IMR-90 (cell line): ENCODE results near the gene BTG4. TPM values are rescaled to one million over a fixed set of nuclear protein-coding genes. Genes with fewer than 3 reads are reported as not detected.

Experiments used
- ATAC-seq: fragments of 200-7000 bp; cut with Tn5 transposase; 2 replicates; pipeline ENCODE4 v1.9.1; 2020; ENCODE audit warnings: low read depth, mild to moderate bottlenecking, moderate library complexity
- BruUV-seq: library from RNA; stranded (reverse); fragments of 400-500 nt; replicated peaks from 2 replicates; lab custom pipeline; 2021; lab: Mats Ljungman, UMichigan
- CTCF ChIA-PET: fragments of 300-600 bp; formaldehyde crosslinking; extraction: SDS; loops from one replicate; lab custom pipeline; 2021; ENCODE audit warnings: antibody characterized with exemption; lab: Yijun Ruan, JAX
- POLR2A ChIA-PET: fragments of 300-600 bp; sonication (Branson Sonifier 250); formaldehyde crosslinking; loops from one replicate; lab custom pipeline; 2022; ENCODE audit warnings: antibody characterized with exemption; ENCODE audit not compliant: unreplicated experiment; lab: Charles Lee
- DNase-seq: peaks from one replicate; pipeline ENCODE4 v3.0.0; 2013
- H2AFZ ChIP-seq: replicated peaks from 2 replicates; pipeline ENCODE3; 2013; ENCODE audit warnings: low read length, mild to moderate bottlenecking; ENCODE audit not compliant: poor library complexity
- H2AK5ac ChIP-seq: 2 replicates; pipeline ENCODE4 v1.6.1; 2013; ENCODE audit warnings: low read depth, low read length, inconsistent platforms
- H2AK9ac ChIP-seq: replicated peaks from 2 replicates; pipeline ENCODE3; 2013; ENCODE audit warnings: mild to moderate bottlenecking, low read depth, low read length, moderate library complexity; ENCODE audit not compliant: poor library complexity
- H2BK120ac ChIP-seq: 2 replicates; pipeline ENCODE4 v1.6.1; 2013; ENCODE audit warnings: low read depth, low read length, inconsistent platforms
- H2BK15ac ChIP-seq: 3 replicates; pipeline ENCODE4 v1.6.1; 2013; ENCODE audit warnings: low read depth, low read length, inconsistent platforms
- H2BK20ac ChIP-seq: 2 replicates; pipeline ENCODE4 v1.6.1; 2013; ENCODE audit warnings: low read depth, mild to moderate bottlenecking, inconsistent platforms, low read length, moderate library complexity
- H2BK5ac ChIP-seq: 2 replicates; pipeline ENCODE4 v1.6.1; 2013; ENCODE audit warnings: mild to moderate bottlenecking, low read depth, low read length, inconsistent platforms; ENCODE audit not compliant: poor library complexity, severe bottlenecking
- H3K14ac ChIP-seq: replicated peaks from 2 replicates; pipeline ENCODE4 v1.6.1; 2013; ENCODE audit warnings: low read depth, low read length, inconsistent platforms
- H3K18ac ChIP-seq: 2 replicates; pipeline ENCODE4 v1.6.1; 2013; ENCODE audit warnings: low read depth, low read length, control low read depth
- H3K23ac ChIP-seq: 2 replicates; pipeline ENCODE4 v1.6.1; 2013; ENCODE audit warnings: low read depth, low read length, inconsistent platforms
- H3K27ac ChIP-seq: 2 replicates; pipeline ENCODE4 v1.5.1; 2013; ENCODE audit warnings: mild to moderate bottlenecking, control low read depth, low read length; ENCODE audit not compliant: insufficient read depth
- H3K27me3 ChIP-seq: 2 replicates; pipeline ENCODE4 v1.6.1; 2013; ENCODE audit warnings: low read length; ENCODE audit not compliant: control insufficient read depth, insufficient read depth
- H3K36me3 ChIP-seq: 2 replicates; pipeline ENCODE4 v1.6.1; 2013; ENCODE audit warnings: low read length, mixed read lengths; ENCODE audit not compliant: control insufficient read depth, insufficient read depth
- H3K4ac ChIP-seq: 2 replicates; pipeline ENCODE4 v1.6.1; 2013; ENCODE audit warnings: low read depth, low read length, inconsistent platforms
- H3K4me1 ChIP-seq: 2 replicates; pipeline ENCODE4 v1.6.1; 2013; ENCODE audit warnings: low read length, mixed read lengths; ENCODE audit not compliant: control insufficient read depth, insufficient read depth
- H3K4me2 ChIP-seq: 2 replicates; pipeline ENCODE4 v1.6.1; 2013; ENCODE audit warnings: low read depth, mild to moderate bottlenecking, control low read depth, low read length, moderate library complexity
- H3K4me3 ChIP-seq: 2 replicates; pipeline ENCODE4 v1.5.1; 2013; ENCODE audit warnings: low read depth, mild to moderate bottlenecking, control low read depth, low read length, moderate library complexity; ENCODE audit not compliant: insufficient read depth
- H3K56ac ChIP-seq: 2 replicates; pipeline ENCODE4 v1.6.1; 2013; ENCODE audit warnings: low read length, inconsistent platforms; ENCODE audit not compliant: insufficient read depth; ENCODE audit errors: extremely low read depth
- H3K79me1 ChIP-seq, 2 experiments: 2 replicates each; pipeline ENCODE4 v1.6.1; 2013; ENCODE audit warnings: low read length in 2 of 2, inconsistent platforms in 1 of 2, low read depth in 1 of 2
- H3K9ac ChIP-seq: 2 replicates; pipeline ENCODE4 v1.6.1; 2013; ENCODE audit warnings: low read depth, low read length, control low read depth
- H3K9me1 ChIP-seq: 2 replicates; pipeline ENCODE4 v1.6.1; 2013; ENCODE audit warnings: low read length, inconsistent platforms; ENCODE audit not compliant: insufficient read depth
- H3K9me3 ChIP-seq: 2 replicates; pipeline ENCODE4 v1.6.1; 2013; ENCODE audit warnings: low read length; ENCODE audit not compliant: control insufficient read depth, insufficient read depth
- H4K20me1 ChIP-seq: 2 replicates; pipeline ENCODE4 v1.6.1; 2013; ENCODE audit warnings: low read length, inconsistent platforms; ENCODE audit not compliant: insufficient read depth
- H4K5ac ChIP-seq: 2 replicates; pipeline ENCODE4 v1.6.1; 2013; ENCODE audit warnings: mild to moderate bottlenecking, low read depth, low read length, control low read depth
- H4K8ac ChIP-seq, 2 experiments: 2 replicates each; pipeline ENCODE4 v1.6.1; 2013; ENCODE audit warnings: low read depth in 2 of 2, low read length in 2 of 2, control low read depth in 1 of 2, inconsistent platforms in 1 of 2
- H4K91ac ChIP-seq: 2 replicates; pipeline ENCODE4 v1.6.1; 2013; ENCODE audit warnings: low read depth, low read length, inconsistent platforms; ENCODE audit not compliant: insufficient read depth
- CEBPB ChIP-seq: IDR thresholded peaks from 2 replicates; pipeline ENCODE4 v1.6.1; 2012; ENCODE audit warnings: low read depth, low read length, improper control_type of control experiment
- SMC3 ChIP-seq: fragments of 150-350 bp; IDR thresholded peaks from 2 replicates; pipeline ENCODE4 v1.6.1; 2016; ENCODE audit warnings: low read depth, mild to moderate bottlenecking, antibody characterized with exemption, low read length, moderate library complexity
- WGBS, 2 experiments: methylation state at CpG; one replicate each; pipeline versions ENCODE4 v1.1.5 to v1.1.7; 2013; ENCODE audit warnings: missing lambda C conversion rate in 2 of 2; ENCODE audit not compliant: insufficient read length in 1 of 2; ENCODE audit errors: extremely low coverage in 2 of 2; 5-methylcytosine and 5-hydroxymethylcytosine counted together
- dilution Hi-C: fragments of 300-500 bp; cut with HindIII; formaldehyde crosslinking; loops from one replicate; pipeline ENCODE4 v1.14.3; 2018; ENCODE audit warnings: low sequenced_read_pairs; ENCODE audit not compliant: unreplicated experiment
- in situ Hi-C: fragments of 300-500 bp; cut with MboI; formaldehyde crosslinking; loops from 3 replicates; pipeline ENCODE4 v1.14.3; 2019; ENCODE audit warnings: low sequenced_read_pairs, inconsistent platforms, mixed read lengths
- intact Hi-C: fragments of 100-400 bp; cut with micrococcal nuclease; formaldehyde crosslinking; loops from 2 replicates; pipeline ENCODE4 v1.10.0; 2022
- polyA plus RNA-seq, 3 experiments: library from polyadenylated mRNA; depleted of rRNA; stranded (reverse); fragments of >200 nt; gene quantifications; 2 replicates each; pipeline ENCODE4 v1.2.3, GENCODE V29; 2012; ENCODE audit warnings: low replicate concordance in 1 of 3
- total RNA-seq: library from RNA; depleted of rRNA; stranded (reverse); fragments of >200 nt; gene quantifications from 2 replicates; pipeline ENCODE4 v1.2.3, GENCODE V29; 2012

The BTG4 gene
- total and polyA plus RNA-seq, 2 of the 4 experiments (the other 2 are of a cell fraction) = not detected

DNA sequence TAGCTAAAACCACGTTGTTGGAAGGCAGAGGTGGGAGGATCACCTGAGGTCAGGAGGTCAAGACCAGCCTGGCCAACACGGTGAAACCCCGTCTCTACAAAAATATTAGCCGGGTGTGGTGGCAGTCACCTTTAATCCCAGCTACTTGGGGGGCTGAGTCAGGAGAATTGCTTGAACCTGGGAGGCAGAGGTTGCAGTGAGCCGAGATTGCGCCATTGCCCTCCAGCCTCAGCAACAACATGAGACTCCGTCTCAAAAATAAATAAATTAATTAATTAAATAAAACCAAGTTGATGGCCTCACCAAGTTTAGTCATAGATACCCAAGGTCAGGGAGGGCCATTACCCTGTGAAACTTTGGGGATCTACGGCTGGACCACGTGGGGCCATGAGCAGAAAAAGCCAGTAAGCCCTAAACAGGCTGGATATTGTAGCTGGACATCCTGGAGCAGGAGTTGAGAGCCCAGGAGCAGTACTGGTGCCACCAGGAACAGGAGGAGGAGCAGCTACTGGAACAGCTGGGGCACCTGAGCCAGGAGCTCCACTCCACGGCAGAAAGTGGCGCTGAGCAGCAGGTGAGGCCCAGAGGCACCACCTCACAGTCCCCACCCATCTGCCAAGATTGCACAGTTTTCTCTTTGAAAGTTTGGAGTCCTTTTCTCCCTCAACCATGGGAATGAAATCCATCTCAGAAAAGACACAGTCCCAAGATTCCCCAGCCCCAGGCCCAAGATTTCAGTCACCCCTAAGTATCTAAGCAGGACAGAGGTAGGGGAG lies 50.5 kb downstream of the BTG4 start:
- POLR2A ChIA-PET = no interaction called here
- 77% methylated on average over 4 of the region's 11 CpGs; no CpG with 5 or more reads in 1 of the 2 experiments for WGBS, 2 experiments
- BruUV-seq = no TSS peak

More for the DNA sequence above, 50.5 kb downstream of the BTG4 start:
- Histone ChIP-seq H2BK5ac (no peak overlapping the region), H3K9me3 (no peaks in the 10 kb centered on the region), H3K4me3 (no peak overlapping the region), H2BK120ac (0 out of 2 replicates have a peak overlapping the region, but pooled peaks have one; percentile 9), H3K18ac (no peak overlapping the region), H3K4ac (peak overlapping the region; percentile 16; the same call in 1 of the 2 replicates), H3K9ac (no peak overlapping the region), H3K14ac (peak overlapping the region; percentile 63; the same call in 1 of the 2 replicates), H3K23ac (no peak overlapping the region), H3K36me3 (no peaks in the 10 kb centered on the region), H3K27me3 (peaks cover 2% of the 10 kb centered on the region; the same call in 1 of the 2 replicates), H2AK5ac (no peak overlapping the region), H4K91ac (no peak overlapping the region), H3K4me2 (no peak overlapping the region), H3K27ac (no peak overlapping the region), H2BK15ac (peak overlapping the region; percentile 10; the same call in 1 of the 3 replicates), H2AFZ (peak overlapping the region; percentile 45), H4K5ac (no peak overlapping the region), H2BK20ac (0 out of 2 replicates have a peak overlapping the region, but pooled peaks have one; percentile 18), H3K56ac (no peak overlapping the region), H3K9me1 (peaks cover 3% of the 10 kb centered on the region; the same call in 1 of the 2 replicates), H4K8ac (no peak overlapping the region), H3K79me1 (no peaks in the 10 kb centered on the region), H3K4me1 (peaks cover 9% of the 10 kb centered on the region), H2AK9ac (peak overlapping the region; percentile 68), H4K20me1 (no peaks in the 10 kb centered on the region)
- ATAC-seq (no peak), DNase-seq (no peak)
- in situ Hi-C loops (no loop called here), intact Hi-C loops (no loop called here), dilution Hi-C loops (no loop called here)
- CTCF ChIA-PET = no interaction called here
- TF ChIP-seq SMC3 = no peak
- peak; percentile 76 for TF ChIP-seq CEBPB
